Suprapubic skin (tissue), 3 donors: ENCODE data around the gene CXCR3.

ENCODE experiments used
- EP300 ChIP-seq: sonication (generic); formaldehyde crosslinking; IDR thresholded peaks from one replicate; pipeline ENCODE4 v1.6.1; 2017; ENCODE audit warnings: antibody characterized with exemption
- POLR2A ChIP-seq, 2 donors: fragments of 450-650 bp; IDR thresholded peaks; one replicate each; pipeline ENCODE4 v1.6.1; 2017; ENCODE audit warnings: antibody characterized with exemption in 2 of 2, mild to moderate bottlenecking in 2 of 2, moderate library complexity in 2 of 2
- TF ChIP-seq, protein P1 (sequence below), 2 donors: fragments of 200-600 bp in 1 of 2; fragments of 450-650 bp in 1 of 2; sonication (generic) in 1 of 2; IDR thresholded peaks; one replicate each; pipeline ENCODE4 v1.5.1; 2016 to 2019; ENCODE audit warnings: antibody characterized with exemption in 2 of 2, mild to moderate bottlenecking in 1 of 2, moderate library complexity in 1 of 2

DNA sequence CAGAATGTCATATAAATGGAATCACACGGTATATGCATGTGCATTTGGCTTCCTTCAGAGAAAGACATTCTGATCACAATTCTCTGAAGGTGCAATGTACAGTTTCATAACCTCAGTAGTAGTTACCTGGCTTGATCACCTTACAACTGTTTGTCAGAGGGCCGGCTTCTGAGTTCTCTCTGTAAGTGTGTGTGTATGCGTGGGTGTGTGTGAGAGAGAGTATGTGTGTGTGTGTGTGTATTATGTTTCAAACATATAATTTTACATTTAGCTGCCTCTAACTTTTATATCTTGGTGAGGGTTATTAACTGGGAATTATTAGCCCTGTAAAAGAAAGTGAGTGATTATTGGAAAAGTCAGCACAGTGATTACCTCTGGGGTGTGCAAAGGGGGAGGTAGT, 41.0 kb upstream of the CXCR3 start:
- TF ChIP-seq POLR2A (IDR thresholded peaks at IDR 0.05) (no peak), EP300 (no peak)
- TF ChIP-seq, protein P1, sequence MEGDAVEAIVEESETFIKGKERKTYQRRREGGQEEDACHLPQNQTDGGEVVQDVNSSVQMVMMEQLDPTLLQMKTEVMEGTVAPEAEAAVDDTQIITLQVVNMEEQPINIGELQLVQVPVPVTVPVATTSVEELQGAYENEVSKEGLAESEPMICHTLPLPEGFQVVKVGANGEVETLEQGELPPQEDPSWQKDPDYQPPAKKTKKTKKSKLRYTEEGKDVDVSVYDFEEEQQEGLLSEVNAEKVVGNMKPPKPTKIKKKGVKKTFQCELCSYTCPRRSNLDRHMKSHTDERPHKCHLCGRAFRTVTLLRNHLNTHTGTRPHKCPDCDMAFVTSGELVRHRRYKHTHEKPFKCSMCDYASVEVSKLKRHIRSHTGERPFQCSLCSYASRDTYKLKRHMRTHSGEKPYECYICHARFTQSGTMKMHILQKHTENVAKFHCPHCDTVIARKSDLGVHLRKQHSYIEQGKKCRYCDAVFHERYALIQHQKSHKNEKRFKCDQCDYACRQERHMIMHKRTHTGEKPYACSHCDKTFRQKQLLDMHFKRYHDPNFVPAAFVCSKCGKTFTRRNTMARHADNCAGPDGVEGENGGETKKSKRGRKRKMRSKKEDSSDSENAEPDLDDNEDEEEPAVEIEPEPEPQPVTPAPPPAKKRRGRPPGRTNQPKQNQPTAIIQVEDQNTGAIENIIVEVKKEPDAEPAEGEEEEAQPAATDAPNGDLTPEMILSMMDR (IDR thresholded peaks at IDR 0.05) = no peak
